CD4-positive, alpha-beta memory T cell (primary cell): ENCODE measurements around the gene RANBP3L. TPM values are rescaled to one million over a fixed set of nuclear protein-coding genes. Genes with fewer than 3 reads are reported as not detected.

Source experiments
- CTCF ChIA-PET: fragments of 350-600 bp; sonication (Branson Sonifier 250); formaldehyde crosslinking; loops from one replicate; lab custom pipeline; 2021; ENCODE audit warnings: inconsistent platforms; ENCODE audit not compliant: partially characterized antibody; lab: Charles Lee
- POLR2A ChIA-PET: fragments of 350-600 bp; sonication (Branson Sonifier 250); formaldehyde crosslinking; loops from one replicate; lab custom pipeline; 2021; ENCODE audit not compliant: partially characterized antibody; lab: Charles Lee
- DNase-seq, 5 donors: peaks; one replicate each; pipeline versions ENCODE4 v3.0.0 to v3.0.0-alpha.2; 2020 to 2022; ENCODE audit warnings: mixed read lengths in 1 of 5
- H3K27ac ChIP-seq: one replicate; pipeline ENCODE4 v1.7.0; 2013; ENCODE audit warnings: low read depth, low read length
- H3K27me3 ChIP-seq: 2 replicates; pipeline ENCODE4 v1.7.0; 2013; ENCODE audit warnings: mild to moderate bottlenecking, low read length, moderate library complexity; ENCODE audit not compliant: insufficient read depth
- H3K36me3 ChIP-seq: 2 replicates; pipeline ENCODE4 v1.7.0; 2013; ENCODE audit warnings: mild to moderate bottlenecking, low read length, moderate library complexity; ENCODE audit not compliant: insufficient read depth
- H3K4me1 ChIP-seq: 2 replicates; pipeline ENCODE4 v1.7.0; 2013; ENCODE audit warnings: mild to moderate bottlenecking, low read length, moderate library complexity; ENCODE audit not compliant: insufficient read depth
- H3K4me3 ChIP-seq, 2 donors: one replicate each; pipeline ENCODE4 v1.7.0; 2013; ENCODE audit warnings: low read length in 2 of 2, mild to moderate bottlenecking in 1 of 2
- H3K9me3 ChIP-seq, 2 donors: one replicate each; pipeline ENCODE4 v1.7.0; 2013; ENCODE audit warnings: low read length in 2 of 2, control low read depth in 1 of 2; ENCODE audit not compliant: control insufficient read depth in 1 of 2
- H3K27ac Mint-ChIP-seq, 7 donors: one replicate each; pipeline ENCODE4 v1.8.0; 2020 to 2021; ENCODE audit warnings: mixed read lengths in 7 of 7, mild to moderate bottlenecking in 6 of 7, inconsistent platforms in 3 of 7, moderate library complexity in 3 of 7
- H3K27me3 Mint-ChIP-seq, 2 donors: one replicate each; pipeline ENCODE4 v1.8.0; 2020 to 2021; ENCODE audit warnings: mixed read lengths in 2 of 2
- H3K36me3 Mint-ChIP-seq, 2 donors: one replicate each; pipeline ENCODE4 v1.8.0; 2020 to 2021; ENCODE audit warnings: mixed read lengths in 2 of 2, inconsistent platforms in 1 of 2, mild to moderate bottlenecking in 1 of 2
- H3K4me1 Mint-ChIP-seq, 4 donors: one replicate each; pipeline ENCODE4 v1.8.0; 2020 to 2021; ENCODE audit warnings: mixed read lengths in 4 of 4, mild to moderate bottlenecking in 1 of 4
- H3K4me3 Mint-ChIP-seq, 8 donors: one replicate each; pipeline ENCODE4 v1.8.0; 2020 to 2021; ENCODE audit warnings: mixed read lengths in 8 of 8, mild to moderate bottlenecking in 7 of 8, moderate library complexity in 6 of 8, inconsistent platforms in 3 of 8
- H3K9me3 Mint-ChIP-seq, 8 donors: one replicate each; pipeline ENCODE4 v1.8.0; 2020 to 2021; ENCODE audit warnings: mixed read lengths in 8 of 8, mild to moderate bottlenecking in 5 of 8, inconsistent platforms in 3 of 8, moderate library complexity in 1 of 8
- intact Hi-C: fragments of 100-400 bp; cut with micrococcal nuclease; formaldehyde crosslinking; loops from one replicate; pipeline ENCODE4 v1.15.1; 2023
- polyA plus RNA-seq, 2 donors: library from polyadenylated mRNA; unstranded; fragments of 300-500 nt; fragmentation: Illumina TruSeq; gene quantifications; one replicate each; pipeline ENCODE4 v1.2.3, GENCODE V29; 2021
- total RNA-seq, 2 experiments: library from RNA; stranded (reverse); gene quantifications; one replicate each; pipeline ENCODE4 v1.2.3, GENCODE V29; 2021

Gene RANBP3L
- total and polyA plus RNA-seq, 4 experiments from 2014 or later, result not detected

GRCh38 chr5:36238502-36239295 lies 63.0 kb downstream of the RANBP3L start:
- intact Hi-C loops, result no loop called here
- POLR2A ChIA-PET, result interaction anchor here (0.9 kb wide), 1 partner anchor 19 kb away, joined by 3 read pairs; no protein-coding TSS in a partner anchor
- Histone ChIP-seq H3K27ac (no peak overlapping the region), H3K4me1 (peaks cover 26% of the 10 kb centered on the region), H3K27me3 (no peaks in the 10 kb centered on the region), H3K9me3 (no peaks in the 10 kb centered on the region), H3K36me3 (no peaks in the 10 kb centered on the region), H3K4me3 (no peak overlapping the region)
- no peaks in the 10 kb centered on the region for H3K27me3 Mint-ChIP-seq
- H3K4me3 Mint-ChIP-seq, result peak overlapping the region in 3 of 8 donors; percentile 0 to 27 (median 2)
- H3K4me1 Mint-ChIP-seq, result peaks cover 33 to 57% (median 45%) of the 10 kb centered on the region in 4 donors
- peaks cover 0 to 2% of the 10 kb centered on the region in 2 donors for H3K36me3 Mint-ChIP-seq
- no peak for DNase-seq
- H3K27ac Mint-ChIP-seq, result peak overlapping the region; percentile 10 to 89 (median 16)
- H3K9me3 Mint-ChIP-seq, result no peaks in the 10 kb centered on the region
- CTCF ChIA-PET, result no interaction called here

- Histone ChIP-seq H3K9me3 (no peaks in the 10 kb centered on the region), H3K36me3 (no peaks in the 10 kb centered on the region), H3K27me3 (no peaks in the 10 kb centered on the region), H3K4me1 (peaks cover 22% of the 10 kb centered on the region), H3K4me3 (no peak overlapping the region), H3K27ac (no peak overlapping the region)
- no peak for DNase-seq
- intact Hi-C loops, result no loop called here
- ChIA-PET CTCF (no interaction called here), POLR2A (no interaction called here)
- Mint-ChIP-seq H3K27me3 (no peaks in the 10 kb centered on the region), H3K9me3 (no peaks in the 10 kb centered on the region), H3K27ac (peak overlapping the region in 3 of 7 donors; percentile 5 to 41 (median 29)), H3K4me3 (no peak overlapping the region), H3K4me1 (peaks cover 25 to 53% (median 38%) of the 10 kb centered on the region in 4 donors), H3K36me3 (peaks cover 0 to 2% of the 10 kb centered on the region in 2 donors)
These were observed 64.0 kb downstream of the RANBP3L start for GRCh38 chr5:36237751-36238150.

GRCh38 chr5:36236801-36237200 lies 64.9 kb downstream of the RANBP3L start:
- Histone ChIP-seq H3K27me3 (no peaks in the 10 kb centered on the region), H3K4me3 (no peak overlapping the region), H3K4me1 (peaks cover 18% of the 10 kb centered on the region), H3K36me3 (no peaks in the 10 kb centered on the region), H3K27ac (no peak overlapping the region), H3K9me3 (no peaks in the 10 kb centered on the region)
- intact Hi-C loops, result no loop called here
- Mint-ChIP-seq H3K4me3 (peak overlapping the region in 1 of 8 donors; percentile 37), H3K27me3 (no peaks in the 10 kb centered on the region), H3K4me1 (peaks cover 24 to 48% (median 33%) of the 10 kb centered on the region in 4 donors), H3K27ac (peak overlapping the region in 2 of 7 donors; percentile 16 to 20), H3K9me3 (no peaks in the 10 kb centered on the region), H3K36me3 (no peaks in the 10 kb centered on the region)
- ChIA-PET POLR2A (interaction anchor here (0.6 kb wide), 1 partner anchor 1137 kb away, joined by 3 read pairs; no protein-coding TSS in a partner anchor), CTCF (interaction anchor here (0.9 kb wide), 1 partner anchor 9 kb away, joined by 3 read pairs; no protein-coding TSS in a partner anchor)
- no peak for DNase-seq

- no peaks in the 10 kb centered on the region for H3K36me3 ChIP-seq
- H3K27me3 ChIP-seq, result no peaks in the 10 kb centered on the region
- Mint-ChIP-seq H3K27ac (peak overlapping the region in 1 of 7 donors; percentile 77), H3K9me3 (no peaks in the 10 kb centered on the region), H3K36me3 (peaks cover 0 to 1% of the 10 kb centered on the region in 2 donors), H3K4me1 (peaks cover 5 to 26% (median 9%) of the 10 kb centered on the region in 4 donors), H3K27me3 (no peaks in the 10 kb centered on the region), H3K4me3 (no peak overlapping the region)
- ChIA-PET CTCF (interaction anchor here (3.2 kb wide), 1 partner anchor 8 kb away, joined by 15 read pairs; the partner anchor contains the start of gene NADK2), POLR2A (interaction anchor here (2.0 kb wide), 1 partner anchor 9 kb away, joined by 8 read pairs; the partner anchor contains the start of gene NADK2)
- intact Hi-C loops, result no loop called here
- H3K4me1 ChIP-seq, result peaks cover 4% of the 10 kb centered on the region
- no peak overlapping the region for H3K27ac ChIP-seq
- no peak for DNase-seq
- no peak overlapping the region for H3K4me3 ChIP-seq
- H3K9me3 ChIP-seq, result no peaks in the 10 kb centered on the region
These were observed 69.2 kb downstream of the RANBP3L start for GRCh38 chr5:36232533-36232932.

- Mint-ChIP-seq H3K27ac (peak overlapping the region in 1 of 7 donors; percentile 4), H3K27me3 (no peaks in the 10 kb centered on the region), H3K9me3 (no peaks in the 10 kb centered on the region), H3K4me1 (peaks cover 0 to 16% (median 6%) of the 10 kb centered on the region in 4 donors), H3K36me3 (peaks cover 11% of the 10 kb centered on the region in 2 donors), H3K4me3 (no peak overlapping the region)
- ChIA-PET CTCF (interaction anchor here (0.7 to 3.2 kb wide), 3 partner anchors 11 to 151 kb away, joined by 3 to 15 read pairs (median 5); partner anchors contain the start of gene NADK2), POLR2A (interaction anchor here (1.2 to 2.0 kb wide), 2 partner anchors 11 to 12 kb away, joined by 3 to 8 read pairs; partner anchors contain the start of gene NADK2)
- intact Hi-C loops, result no loop called here
- Histone ChIP-seq H3K9me3 (no peaks in the 10 kb centered on the region), H3K4me1 (no peaks in the 10 kb centered on the region), H3K27ac (no peak overlapping the region), H3K4me3 (no peak overlapping the region), H3K27me3 (no peaks in the 10 kb centered on the region), H3K36me3 (peaks cover 8% of the 10 kb centered on the region)
- no peak for DNase-seq
These were observed 71.4 kb downstream of the RANBP3L start for GRCh38 chr5:36230151-36230790.

- H3K4me3 ChIP-seq, result no peak overlapping the region
- H3K9me3 ChIP-seq, result no peaks in the 10 kb centered on the region
- CTCF ChIA-PET, result interaction anchor here (0.8 to 1.9 kb wide), 2 partner anchors 8 to 10 kb away, joined by 3 to 5 read pairs; no protein-coding TSS in a partner anchor
- Mint-ChIP-seq H3K36me3 (peaks cover 11 to 22% of the 10 kb centered on the region in 2 donors), H3K4me1 (peaks cover 0 to 16% (median 6%) of the 10 kb centered on the region in 4 donors), H3K4me3 (no peak overlapping the region), H3K27me3 (no peaks in the 10 kb centered on the region), H3K9me3 (no peaks in the 10 kb centered on the region), H3K27ac (no peak overlapping the region)
- intact Hi-C loops, result no loop called here
- no peak overlapping the region for H3K27ac ChIP-seq
- H3K4me1 ChIP-seq, result no peaks in the 10 kb centered on the region
- H3K36me3 ChIP-seq, result peaks cover 14% of the 10 kb centered on the region
- no peak for DNase-seq
- POLR2A ChIA-PET, result interaction anchor here (1.3 kb wide), 1 partner anchor 77 kb away, joined by 4 read pairs; the partner anchor contains the start of genes LMBRD2 and SKP2
- no peaks in the 10 kb centered on the region for H3K27me3 ChIP-seq
These were observed 73.2 kb downstream of the RANBP3L start for GRCh38 chr5:36228505-36228904.
